NCI-H1417 (cell line): ENCODE measurements around the gene F2RL3.

Experiments used
- DNase-seq, 3 experiments: peaks; one replicate each; lab custom pipeline; 2025; lab: John Stamatoyannopoulos, UW

Gene F2RL3

DNA sequence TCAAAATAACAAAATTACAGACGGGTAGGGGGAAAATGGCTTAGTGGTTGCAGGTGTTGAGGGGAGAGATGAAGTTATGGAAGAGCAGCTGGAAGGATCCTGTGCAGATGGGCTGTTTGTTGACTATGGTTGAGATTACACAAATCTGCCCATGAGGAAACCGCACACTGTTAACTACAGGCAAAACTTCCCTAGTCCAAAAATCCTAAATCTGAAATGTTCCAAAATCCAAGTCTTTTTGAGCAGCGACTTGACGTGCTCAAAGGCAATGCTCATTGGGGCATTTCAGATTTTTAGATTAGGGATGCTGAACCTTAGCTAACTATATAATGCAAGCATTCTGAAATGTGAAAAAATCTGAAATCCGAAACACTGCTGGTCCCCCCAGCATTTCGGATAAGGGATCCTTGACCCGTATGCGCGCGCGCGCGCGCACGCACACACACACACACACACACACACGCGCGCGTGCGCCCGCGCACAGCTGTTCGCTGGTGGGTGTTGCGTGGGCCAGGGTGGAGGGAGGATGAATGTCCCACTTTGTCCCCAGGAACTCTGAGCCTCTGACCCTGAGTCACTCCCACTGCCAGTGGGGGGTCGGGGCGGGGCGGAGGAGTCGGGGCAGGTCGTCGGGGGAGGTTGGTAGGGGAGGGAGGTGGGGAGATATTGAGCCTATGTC lies 6.8 kb downstream of the F2RL3 start:
- DNase-seq = no peak

DNA sequence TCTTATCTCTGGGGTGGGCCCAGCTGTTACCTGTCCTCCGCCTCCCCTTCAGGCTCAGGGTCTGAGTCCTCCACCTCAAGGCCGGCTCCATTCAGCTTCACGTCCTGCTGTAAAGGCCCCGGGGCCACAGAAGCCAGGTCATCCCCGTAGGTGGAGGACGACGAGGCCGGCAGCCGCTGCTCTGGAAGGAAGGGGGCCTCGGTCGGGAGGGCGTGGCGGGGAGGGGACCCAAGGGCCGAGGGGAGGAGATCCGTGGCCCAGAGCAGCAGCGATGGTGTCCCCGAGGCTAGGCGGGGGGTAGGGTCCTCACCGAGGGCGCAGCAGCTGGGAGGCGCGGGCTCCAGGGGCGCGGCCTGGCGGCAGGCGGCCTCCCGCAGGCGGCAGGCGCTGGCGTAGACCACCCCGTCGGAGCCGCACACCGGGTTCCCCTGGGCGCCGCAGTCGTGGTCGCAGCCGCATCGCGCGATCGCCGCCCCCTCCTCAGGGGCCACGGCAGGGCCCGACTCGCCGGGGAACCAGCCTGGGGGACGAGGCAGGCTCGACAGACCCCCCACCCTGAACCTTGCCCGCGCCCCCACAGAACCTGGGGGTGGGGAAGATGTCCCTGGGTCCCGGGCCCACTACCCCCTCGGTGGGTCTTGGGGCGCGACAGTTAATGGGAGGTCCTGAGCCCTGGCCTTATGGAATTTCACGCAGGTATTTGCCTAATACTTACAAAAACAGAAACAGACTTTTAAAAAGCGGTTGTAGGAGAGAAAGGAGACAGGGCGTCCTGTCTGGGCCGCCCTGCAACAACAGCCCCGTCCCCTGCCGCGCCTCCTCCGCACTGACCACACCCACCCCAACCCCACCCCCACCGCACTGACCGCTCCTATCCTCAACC lies 7.6 kb downstream of the F2RL3 start:
- DNase-seq = no peak

DNA sequence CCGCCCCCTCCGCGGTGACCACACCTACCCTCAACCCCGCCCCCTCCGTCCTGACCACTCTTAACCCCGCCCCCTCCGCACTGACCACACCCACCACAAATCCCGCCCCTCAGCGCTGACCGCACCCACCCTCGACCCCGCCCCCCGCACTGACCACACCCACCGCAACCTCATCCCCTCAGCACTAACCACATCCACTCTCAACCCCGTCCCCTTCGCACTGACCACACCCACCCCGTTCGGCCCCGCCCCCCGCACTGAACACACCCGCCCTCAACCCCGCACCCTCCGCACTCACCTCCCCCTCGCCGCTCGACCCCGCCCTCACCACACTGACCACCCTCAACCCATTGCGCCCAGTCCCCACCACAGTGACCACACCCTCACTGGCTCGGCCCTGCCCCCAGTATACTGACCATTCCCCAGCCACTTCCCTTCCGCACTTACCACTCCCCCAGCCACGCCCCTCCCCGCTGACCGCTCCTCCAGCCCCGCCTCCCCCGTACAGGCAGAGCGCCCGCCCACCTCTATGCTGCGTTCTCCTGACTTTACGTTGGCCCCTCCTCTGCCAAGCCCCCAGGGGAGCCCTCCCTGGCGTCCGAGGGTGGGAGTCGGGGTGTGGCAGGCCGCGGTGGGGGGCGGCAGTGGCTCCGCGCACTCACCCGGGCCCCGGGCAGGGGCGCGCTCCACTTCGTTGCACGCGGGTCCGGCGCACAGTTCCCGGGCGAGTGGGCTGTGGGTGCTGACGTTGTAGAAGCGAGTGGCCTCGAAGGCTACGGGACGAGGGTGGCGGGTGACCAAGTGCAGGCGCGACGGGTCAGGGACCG lies 8.4 kb downstream of the F2RL3 start:
- DNase-seq = peak in 1 of 3 experiments; percentile 35

DNA sequence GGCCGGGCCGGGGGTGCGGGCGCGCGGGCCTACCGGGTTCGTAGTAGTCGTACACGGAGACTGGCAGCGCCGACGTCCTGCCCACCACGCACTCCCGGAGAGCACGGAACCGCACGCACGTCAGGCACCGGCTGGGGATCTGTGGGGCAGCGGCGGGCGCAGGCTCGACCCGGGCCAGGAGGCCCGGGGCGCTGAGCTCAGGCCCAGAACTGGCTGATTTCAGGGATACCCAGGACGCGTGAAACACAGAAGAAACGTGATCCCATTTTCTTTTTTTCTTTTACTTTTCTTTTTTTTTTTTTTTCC lies 9.0 kb downstream of the F2RL3 start:
- no peak for DNase-seq

DNA sequence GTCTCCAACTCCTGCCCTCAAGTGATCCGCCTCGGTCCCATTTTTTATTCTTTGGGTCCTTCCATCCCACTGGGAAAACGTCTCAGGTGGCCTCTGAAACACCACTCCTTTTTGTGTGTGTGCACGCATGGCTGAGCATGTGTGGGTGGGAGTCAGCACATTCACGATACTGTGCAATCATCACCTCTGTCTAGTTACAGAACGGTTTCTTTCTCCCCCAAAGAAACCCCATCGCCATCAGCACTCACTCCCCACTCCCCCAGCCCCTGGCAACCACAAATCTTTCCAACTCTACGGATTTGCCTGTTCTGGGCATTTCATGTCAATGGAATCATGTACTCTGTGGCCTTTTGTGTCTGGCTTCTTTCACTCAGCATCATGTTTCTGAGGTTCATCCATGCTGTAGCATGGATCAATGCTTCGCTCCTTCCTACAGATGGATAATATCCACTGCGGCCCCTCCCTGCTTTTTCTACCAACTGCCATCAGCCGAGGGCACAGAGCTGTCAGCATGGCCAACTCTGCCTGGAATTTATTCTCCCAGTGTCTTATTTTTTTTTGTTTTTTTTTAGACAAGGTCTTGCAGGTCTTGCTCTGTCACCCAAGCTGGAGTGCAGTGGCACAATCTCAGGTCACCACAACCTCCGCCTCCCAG lies 9.7 kb downstream of the F2RL3 start:
- DNase-seq = no peak

DNA sequence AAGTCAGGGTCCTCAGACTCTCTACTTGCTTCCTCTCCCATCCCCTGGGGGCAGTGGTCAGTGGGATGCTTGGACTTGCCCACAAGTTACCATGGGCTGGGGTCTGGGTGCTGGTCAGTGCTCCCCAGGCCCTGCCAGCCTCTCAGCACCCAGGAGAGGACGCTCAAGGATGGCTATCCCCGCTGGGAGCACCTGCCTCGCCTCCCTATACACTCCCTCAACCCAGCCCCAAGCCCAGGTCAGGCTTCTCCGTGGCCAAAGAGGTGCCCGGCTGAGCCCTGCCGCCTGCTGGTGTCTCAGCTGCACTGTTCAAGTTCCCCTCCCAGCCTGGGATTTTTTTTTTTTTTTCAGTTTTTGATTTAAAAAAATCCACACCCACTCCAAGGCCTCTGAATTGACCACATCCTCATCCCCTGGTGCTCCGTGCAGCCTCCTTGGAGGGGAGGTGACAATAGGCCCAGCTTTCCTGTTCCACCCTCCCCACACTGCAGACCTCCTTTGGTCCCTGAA lies 10.8 kb downstream of the F2RL3 start:
- no peak for DNase-seq

DNA sequence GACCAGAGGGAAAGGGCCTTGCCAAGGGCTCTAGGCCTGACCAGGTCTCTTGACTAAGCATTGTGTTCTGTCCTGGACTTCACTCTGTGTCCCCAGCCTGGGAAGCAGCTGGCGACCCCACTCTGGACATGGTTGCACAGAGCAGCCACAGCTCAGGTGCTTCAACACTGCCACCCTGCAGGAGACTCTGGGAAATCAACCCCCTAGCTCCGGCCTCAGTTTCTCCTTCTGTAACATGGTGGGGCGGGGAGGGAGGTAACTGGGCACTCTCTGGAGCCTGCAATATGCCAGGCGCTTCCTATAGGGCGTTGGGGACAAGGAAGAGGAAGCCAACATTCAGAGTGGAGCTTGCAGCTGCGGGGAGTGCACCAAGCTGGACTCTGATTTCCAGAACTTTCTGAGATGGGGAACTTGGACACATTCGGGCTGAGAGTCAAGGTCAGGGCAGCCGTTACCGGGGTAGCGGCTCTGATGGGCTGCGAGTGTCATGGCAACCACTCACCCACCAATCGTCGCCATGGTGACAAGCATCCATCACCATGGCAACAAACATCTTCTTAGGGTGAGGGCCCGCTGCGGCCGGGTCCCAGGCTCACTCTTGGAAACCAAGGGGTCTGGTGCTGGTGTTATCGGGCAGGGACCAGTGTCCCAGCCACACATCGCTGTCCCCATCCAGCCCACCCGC lies 12.8 kb downstream of the F2RL3 start:
- peak in 2 of 3 experiments; percentile 37 to 68 for DNase-seq

DNA sequence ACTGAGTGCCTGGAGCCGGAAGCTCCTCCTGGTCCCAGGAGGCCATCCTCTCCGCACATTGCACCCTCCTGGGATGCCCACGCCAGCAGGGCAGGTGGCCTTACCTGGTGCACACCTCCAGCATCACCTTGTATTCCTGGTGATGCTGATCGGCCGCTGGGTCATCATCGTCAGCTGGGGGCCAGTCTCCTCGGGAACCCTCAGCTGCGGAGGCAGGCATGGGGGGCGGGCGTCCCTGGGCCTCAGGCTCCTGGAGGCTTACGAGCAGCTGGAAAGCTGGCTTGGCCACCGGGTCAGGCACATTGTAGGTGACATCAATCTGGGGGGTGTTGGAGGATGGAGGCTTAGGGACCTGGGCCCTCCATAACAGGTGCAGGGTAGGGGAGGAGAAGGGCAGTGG lies 13.7 kb downstream of the F2RL3 start:
- no peak for DNase-seq

DNA sequence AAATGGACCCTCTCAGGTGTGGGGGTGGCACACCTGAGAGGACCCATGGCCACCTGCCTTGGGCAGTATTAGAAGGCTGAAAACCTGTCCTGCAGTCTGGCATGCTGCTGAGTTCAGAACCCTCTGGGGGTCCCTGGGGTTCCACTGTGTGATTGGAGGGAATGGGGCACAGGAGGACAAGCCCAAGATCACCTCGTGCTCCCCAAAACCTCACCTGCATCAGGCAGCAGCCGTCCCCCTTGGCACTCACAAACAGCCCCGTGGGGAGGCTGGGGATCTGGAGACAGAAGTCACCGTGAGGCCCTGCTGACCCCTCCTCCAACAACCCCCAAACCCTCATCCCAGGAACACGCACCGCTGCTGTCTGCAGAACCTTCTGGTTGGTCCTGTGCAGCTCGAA lies 14.5 kb downstream of the F2RL3 start:
- DNase-seq = no peak

DNA sequence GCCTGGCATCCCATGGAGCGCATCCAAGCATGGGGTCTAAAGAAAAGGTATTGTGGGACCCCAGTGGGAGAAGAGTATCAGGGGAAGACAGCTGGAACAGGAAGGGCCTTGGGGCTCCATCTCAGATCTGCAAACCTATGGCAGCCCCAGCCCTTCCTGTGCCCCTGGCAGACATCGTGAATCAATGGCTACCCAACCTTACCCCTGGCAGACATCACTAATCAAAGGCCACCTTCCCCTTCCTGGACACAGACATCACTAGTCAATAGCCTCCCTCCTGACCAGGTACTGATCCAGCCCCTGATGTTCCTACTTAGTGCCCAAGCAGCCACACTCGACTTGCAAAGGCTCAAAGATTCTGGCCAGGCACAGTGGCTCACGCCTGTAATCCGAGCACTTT lies 15.8 kb downstream of the F2RL3 start:
- no peak for DNase-seq

DNA sequence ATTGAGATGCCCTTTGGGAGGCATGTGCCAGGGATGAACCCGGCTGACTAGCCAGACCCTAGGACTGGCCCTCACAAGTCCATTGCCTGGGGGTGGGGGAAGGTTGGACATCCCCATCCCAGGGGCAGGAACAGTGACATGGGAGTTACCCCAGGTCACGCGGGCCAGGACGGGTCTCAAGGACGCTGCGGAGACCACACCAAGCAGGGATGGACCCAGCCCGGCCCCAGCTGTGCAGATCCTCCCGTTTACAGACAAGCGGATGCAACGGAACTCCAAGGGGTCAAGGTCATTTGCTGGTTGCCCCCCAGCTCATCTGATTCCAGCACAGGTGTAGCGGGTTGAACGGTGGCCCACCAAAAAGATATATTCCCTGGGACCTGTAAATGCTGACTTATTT lies 20.0 kb downstream of the F2RL3 start:
- DNase-seq = no peak

DNA sequence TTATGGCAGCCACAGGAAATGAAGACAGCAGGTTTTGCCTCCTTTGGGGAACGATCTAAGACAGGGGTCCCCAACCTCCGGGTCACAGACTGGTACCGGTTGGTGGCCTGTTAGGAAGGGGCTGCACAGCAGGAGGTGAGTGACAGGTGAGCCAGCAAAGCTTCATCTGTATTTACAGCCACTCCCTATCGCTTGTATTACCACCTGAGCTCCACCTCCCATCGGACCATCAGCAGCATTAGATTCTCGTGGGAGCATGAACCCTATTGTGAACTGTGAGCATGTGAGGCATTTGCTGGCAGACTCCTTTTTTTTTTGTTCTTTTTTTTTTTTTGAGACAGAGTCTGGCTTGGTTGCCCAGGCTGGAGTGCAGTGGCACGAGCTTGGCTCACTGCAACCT lies 22.2 kb downstream of the F2RL3 start:
- DNase-seq = no peak

DNA sequence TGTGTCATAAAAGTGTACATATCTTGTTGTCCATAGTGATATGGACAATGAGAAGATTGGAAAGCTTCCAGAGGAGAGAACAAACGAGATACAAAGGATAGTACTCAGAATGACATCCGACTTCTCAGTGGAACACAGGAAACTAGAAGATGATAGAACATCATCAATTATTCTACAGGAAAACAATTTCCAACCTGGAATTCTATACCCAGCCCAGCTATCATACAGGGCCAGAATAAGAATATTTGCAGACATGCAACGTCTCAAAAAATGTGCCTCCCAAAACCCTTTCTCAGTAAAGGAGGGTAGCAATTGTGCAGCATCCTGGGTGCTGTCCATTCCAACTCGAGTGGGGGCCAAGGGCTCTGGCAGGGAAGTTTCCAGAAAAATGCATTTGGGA lies 24.0 kb downstream of the F2RL3 start:
- DNase-seq = no peak

DNA sequence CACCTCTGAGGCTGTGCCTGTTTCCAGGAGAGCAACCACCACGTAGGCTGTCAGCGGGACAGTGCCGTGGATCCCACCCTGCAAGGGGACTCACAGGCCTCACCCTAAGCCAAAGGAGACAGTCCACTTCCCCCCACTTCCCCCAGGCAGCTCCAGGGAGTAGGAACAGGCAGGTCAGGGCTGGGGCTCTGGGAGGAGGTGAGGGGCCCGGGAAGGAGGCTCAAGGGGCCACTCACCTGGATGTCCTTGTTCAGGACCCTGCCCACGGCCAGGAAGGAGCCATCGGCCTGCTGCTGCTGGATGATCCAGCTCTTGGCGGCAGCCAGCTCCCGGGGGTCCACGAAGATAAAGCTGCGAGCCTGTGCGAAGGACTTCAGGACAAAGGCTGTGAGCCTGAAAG lies 25.6 kb downstream of the F2RL3 start:
- no peak for DNase-seq

DNA sequence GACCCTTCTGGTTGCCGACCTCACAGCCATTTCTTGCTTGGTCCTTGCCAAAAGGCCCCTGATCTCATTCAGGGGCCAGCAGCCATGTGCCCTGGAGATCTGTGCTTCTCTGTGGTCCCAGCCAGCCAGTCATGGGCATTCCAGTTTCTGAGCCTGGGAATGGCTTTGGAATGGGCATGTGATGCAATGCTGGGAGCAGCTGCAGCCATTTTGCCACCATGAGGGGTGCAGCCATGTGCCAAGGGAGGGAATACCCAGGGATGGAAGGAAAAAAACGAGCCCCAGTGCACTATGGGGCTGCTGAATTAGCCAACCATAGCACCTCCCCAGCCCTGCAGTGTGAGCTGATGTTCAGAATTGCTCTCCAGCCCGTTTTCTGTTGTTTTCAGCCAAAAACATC lies 26.3 kb downstream of the F2RL3 start:
- no peak for DNase-seq

DNA sequence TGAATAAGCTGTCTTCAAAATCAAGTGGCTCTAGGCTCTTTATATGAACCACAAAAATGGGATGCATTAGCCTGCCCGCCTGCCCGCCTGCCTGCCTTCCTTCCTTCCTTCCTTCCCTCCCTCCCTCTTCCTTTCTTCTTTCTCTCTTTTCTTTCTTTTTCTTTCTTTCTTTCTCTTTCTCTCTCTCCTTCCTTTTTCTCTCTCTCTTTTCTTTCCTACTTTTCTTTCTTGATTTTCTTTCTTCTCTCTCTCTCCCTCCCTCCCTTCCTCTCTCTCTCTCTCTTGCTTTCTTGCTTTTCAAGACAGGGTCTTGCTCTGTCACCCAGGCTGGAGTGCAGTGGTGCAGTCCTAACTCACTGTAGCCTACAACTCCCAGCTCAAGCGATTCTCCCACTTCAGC lies 26.9 kb downstream of the F2RL3 start:
- DNase-seq = no peak

DNA sequence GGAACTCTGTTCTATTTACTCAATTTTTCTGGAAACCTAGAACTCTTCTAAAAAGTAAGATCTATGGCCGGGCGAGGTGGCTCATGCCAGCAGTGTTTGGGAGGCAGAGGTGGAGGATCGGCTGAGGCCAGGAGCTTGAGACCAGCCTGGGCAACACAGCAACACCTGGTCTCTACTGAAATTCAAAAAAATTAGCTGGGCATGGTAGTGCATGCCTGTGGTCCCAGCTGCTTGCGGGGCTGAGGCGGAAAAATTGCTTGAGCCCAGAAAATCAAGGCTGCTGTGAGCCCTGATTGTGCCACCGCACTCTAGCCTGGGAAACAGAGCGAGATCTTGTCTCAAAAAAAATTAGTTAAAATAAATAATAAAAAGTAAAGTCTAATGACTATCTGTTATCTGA lies 28.6 kb downstream of the F2RL3 start:
- DNase-seq = no peak

DNA sequence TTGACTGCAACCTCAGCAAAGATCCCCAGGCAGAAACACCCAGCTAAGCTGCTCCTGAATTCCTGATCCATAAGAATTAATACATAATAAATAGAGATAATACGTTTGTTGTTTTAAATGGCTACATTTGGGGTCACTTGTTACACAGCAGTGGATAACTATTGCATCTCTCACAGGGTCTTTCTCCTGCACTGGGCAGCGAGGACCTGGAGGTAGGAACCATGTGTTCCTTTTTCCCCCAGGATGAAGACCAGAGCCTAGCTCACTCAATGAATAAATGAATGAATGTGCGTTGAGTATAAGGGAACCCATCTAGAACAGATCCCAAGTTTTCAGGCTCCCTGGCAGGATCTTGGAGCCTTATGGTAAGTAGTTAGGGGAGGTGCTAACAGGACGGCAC lies 30.7 kb downstream of the F2RL3 start:
- DNase-seq = no peak

DNA sequence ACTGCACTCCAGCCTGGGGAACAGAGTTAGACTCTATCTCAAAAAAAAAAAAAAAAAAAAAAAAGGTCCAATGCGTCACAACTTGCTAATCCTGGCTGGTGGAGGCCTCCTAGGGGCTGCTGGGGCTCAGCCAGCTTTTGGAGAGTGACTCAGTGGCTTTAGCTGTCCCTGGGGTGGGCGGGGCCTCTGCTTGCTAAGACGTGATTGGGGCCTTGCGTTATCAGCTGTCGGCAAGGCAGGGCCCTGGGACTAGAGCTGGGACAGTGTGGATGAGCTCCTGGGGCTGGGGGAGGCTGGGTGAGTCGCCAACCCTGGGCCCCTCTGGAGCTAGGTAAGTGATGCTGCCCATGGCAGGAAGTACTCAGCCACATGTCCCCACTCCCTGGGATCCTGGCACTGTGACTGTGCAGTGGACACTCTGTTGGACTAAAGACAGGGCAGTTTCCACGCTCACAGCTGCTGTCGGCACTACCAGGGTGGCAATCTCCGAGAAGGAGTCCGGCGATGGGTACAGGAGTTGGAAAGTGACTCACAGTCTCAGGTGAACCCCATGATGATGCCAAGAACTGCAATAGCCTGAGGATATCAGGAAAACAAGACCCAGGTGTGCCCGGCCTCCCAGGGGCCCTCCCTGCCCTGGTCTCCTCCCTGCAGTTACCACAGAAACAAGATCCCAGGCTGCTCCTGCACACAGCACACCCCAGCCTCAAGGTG lies 32.2 kb downstream of the F2RL3 start:
- no peak for DNase-seq

DNA sequence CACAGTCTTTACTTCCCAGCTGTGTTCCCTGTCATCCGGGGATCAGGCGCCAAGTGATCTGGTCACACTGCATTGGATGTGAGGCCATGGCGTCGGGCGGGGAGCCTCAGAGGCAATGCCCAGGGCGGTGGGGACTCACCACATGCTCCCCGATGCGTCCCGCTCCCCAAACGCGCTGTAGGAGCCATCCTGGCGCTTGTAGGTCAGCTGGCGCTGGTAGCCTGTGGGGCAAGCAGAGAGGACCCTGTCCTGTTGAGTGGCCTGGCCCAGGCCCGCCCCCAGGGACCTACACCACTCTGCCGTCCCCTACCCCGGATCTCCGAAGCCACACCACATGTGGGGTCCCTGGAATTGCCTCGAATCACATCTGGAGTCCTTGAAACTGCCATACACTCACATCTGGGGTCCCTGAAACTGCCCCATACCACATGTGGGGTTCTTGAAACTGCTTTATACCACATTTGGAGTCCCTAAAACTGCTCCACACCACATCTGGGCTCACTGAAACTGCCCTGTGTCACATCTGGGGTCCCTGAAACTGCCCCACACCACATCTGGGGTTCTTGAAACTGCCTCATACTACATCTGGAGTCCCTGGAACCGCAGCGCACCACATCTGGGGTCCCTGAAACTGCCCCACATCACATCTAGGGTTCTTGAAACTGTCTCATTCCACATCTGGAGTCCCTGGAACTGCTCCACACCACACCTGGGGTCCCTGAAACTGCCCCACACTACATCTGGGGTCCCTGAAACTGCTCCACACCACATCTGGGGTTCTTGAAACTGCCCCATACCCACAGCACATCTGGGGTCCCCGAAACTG lies 33.2 kb downstream of the F2RL3 start:
- no peak for DNase-seq
